HepG2 (cell line): ENCODE measurements around the gene MEF2B. TPM values are rescaled to one million over a fixed set of nuclear protein-coding genes. Genes with fewer than 3 reads are reported as not detected.

Experiments used
- BATF2 ChIP-seq: sonication (generic); formaldehyde crosslinking; IDR thresholded peaks from 2 replicates; pipeline ENCODE4 v1.8.0; 2022; ENCODE audit warnings: mild to moderate bottlenecking, missing genetic modification reagents, moderate library complexity
- CC2D1A ChIP-seq: sonication (generic); formaldehyde crosslinking; IDR thresholded peaks from 2 replicates; pipeline ENCODE4 v1.8.1; 2023; ENCODE audit warnings: mild to moderate bottlenecking, missing genetic modification reagents
- CERS6 ChIP-seq: sonication (generic); formaldehyde crosslinking; IDR thresholded peaks from 2 replicates; pipeline ENCODE4 v1.5.0; 2020; ENCODE audit warnings: missing genetic modification reagents
- EP300 ChIP-seq, 3 experiments: sonication (generic) in 1 of 3; formaldehyde crosslinking in 1 of 3; IDR thresholded peaks; 2 replicates each; pipeline versions ENCODE4 v1.5.1 to v1.6.1; 2011 to 2020; ENCODE audit warnings: low read depth in 2 of 3, low read length in 2 of 3, borderline replicate concordance in 1 of 3, improper control_type of control experiment in 1 of 3, mild to moderate bottlenecking in 1 of 3, missing genetic modification reagents in 1 of 3, moderate library complexity in 1 of 3
- GATAD1 ChIP-seq: IDR thresholded peaks from 2 replicates; pipeline ENCODE4 v1.6.1; 2016; ENCODE audit warnings: missing genetic modification reagents, missing compliant biosample characterization
- GTF2F1 ChIP-seq: fragments of 150-350 bp; IDR thresholded peaks from 2 replicates; pipeline ENCODE4 v1.6.1; 2014; ENCODE audit warnings: low read length
- KLF11 ChIP-seq: IDR thresholded peaks from 2 replicates; pipeline ENCODE4 v1.6.1; 2016; ENCODE audit warnings: missing compliant biosample characterization
- MAZ ChIP-seq, 2 experiments: sonication (generic) in 1 of 2; formaldehyde crosslinking in 1 of 2; IDR thresholded peaks; 2 replicates each; pipeline versions ENCODE4 v1.5.0 to v1.6.1; 2012 to 2020; ENCODE audit warnings: low read depth in 2 of 2, mild to moderate bottlenecking in 2 of 2, borderline replicate concordance in 1 of 2, improper control_type of control experiment in 1 of 2, low read length in 1 of 2, missing genetic modification reagents in 1 of 2, moderate library complexity in 1 of 2
- MED13 ChIP-seq: sonication (generic); formaldehyde crosslinking; IDR thresholded peaks from 2 replicates; pipeline ENCODE4 v1.5.0; 2020; ENCODE audit warnings: missing genetic modification reagents
- MLX ChIP-seq: IDR thresholded peaks from 2 replicates; pipeline ENCODE4 v1.6.1; 2016
- NFIB ChIP-seq: sonication (generic); formaldehyde crosslinking; IDR thresholded peaks from 2 replicates; pipeline ENCODE4 v1.9.0; 2021; ENCODE audit warnings: missing genetic modification reagents, mild to moderate bottlenecking, borderline replicate concordance
- PREB ChIP-seq: sonication (generic); formaldehyde crosslinking; IDR thresholded peaks from 2 replicates; pipeline ENCODE4 v1.4.0; 2020; ENCODE audit warnings: missing genetic modification reagents
- SMC3 ChIP-seq: IDR thresholded peaks from 2 replicates; pipeline ENCODE4 v1.6.1; 2011; ENCODE audit warnings: low read length, improper control_type of control experiment
- SOX6 ChIP-seq, 2 experiments: fragments of 450-650 bp in 1 of 2; sonication (generic) in 1 of 2; formaldehyde crosslinking in 1 of 2; IDR thresholded peaks; 2 replicates each; pipeline versions ENCODE4 v1.4.0 to v1.6.1; 2017 to 2020; ENCODE audit warnings: antibody characterized with exemption in 1 of 2, mild to moderate bottlenecking in 1 of 2, missing genetic modification reagents in 1 of 2
- ZBTB14 ChIP-seq: sonication (generic); formaldehyde crosslinking; IDR thresholded peaks from 2 replicates; pipeline ENCODE4 v1.4.0; 2020; ENCODE audit warnings: missing genetic modification reagents
- ZBTB2 ChIP-seq: sonication (generic); formaldehyde crosslinking; IDR thresholded peaks from 2 replicates; pipeline ENCODE4 v1.8.0; 2022; ENCODE audit warnings: low read depth, missing genetic modification reagents
- ZNF441 ChIP-seq: sonication (generic); formaldehyde crosslinking; IDR thresholded peaks from 2 replicates; pipeline ENCODE4 v1.7.0; 2021; ENCODE audit warnings: missing genetic modification reagents, borderline replicate concordance
- ZNF468 ChIP-seq: sonication (generic); formaldehyde crosslinking; IDR thresholded peaks from 2 replicates; pipeline ENCODE4 v1.8.0; 2022; ENCODE audit warnings: mild to moderate bottlenecking, moderate library complexity, missing genetic modification reagents
- ZNF576 ChIP-seq: sonication (generic); formaldehyde crosslinking; IDR thresholded peaks from 2 replicates; pipeline ENCODE4 v1.4.0; 2020; ENCODE audit warnings: mild to moderate bottlenecking, missing genetic modification reagents
- ZNF644 ChIP-seq: IDR thresholded peaks from 2 replicates; pipeline ENCODE4 v1.6.1; 2016; ENCODE audit warnings: low read depth
- ZNF691 ChIP-seq: sonication (generic); formaldehyde crosslinking; IDR thresholded peaks from 2 replicates; pipeline ENCODE4 v1.4.0; 2020; ENCODE audit warnings: missing genetic modification reagents, low read depth, mild to moderate bottlenecking, borderline replicate concordance
- polyA plus RNA-seq, 8 experiments: library from polyadenylated mRNA; depleted of rRNA in 3 of 8; stranded (reverse) in 7 of 8; unstranded in 1 of 8; fragments of >200 nt; fragmentation: Illumina TruSeq in 4 of 8; extraction: Trizol in 4 of 8; gene quantifications; 2 replicates each; pipeline versions ENCODE4 v1.2.1 to v1.2.3, GENCODE V29; 2011 to 2016; ENCODE audit warnings: low read depth in 4 of 8, missing spikeins in 1 of 8, mixed read lengths in 1 of 8; ENCODE audit not compliant: insufficient read depth in 1 of 8
- total RNA-seq, 5 experiments: library from RNA; depleted of rRNA; stranded (reverse); fragments of >200 nt; fragmentation: Illumina TruSeq; extraction: Trizol; gene quantifications; 2 replicates each; pipeline ENCODE4 v1.2.3, GENCODE V29; 2016; ENCODE audit warnings: low read depth in 1 of 5

Gene MEF2B
- total and polyA plus RNA-seq, 2 of the 13 experiments (the other 11 are each of a cell fraction or from before 2014, with no cell fraction given) = 1.2 to 1.7 TPM

- no peak for TF ChIP-seq ZNF468 (CRISPR knock-in tag)
- 0 out of 2 replicates have a peak, but pooled peaks have one; percentile 19 for TF ChIP-seq MLX (CRISPR knock-in tag)
- no peak for TF ChIP-seq ZBTB14 (CRISPR knock-in tag)
- TF ChIP-seq ZNF644 (CRISPR knock-in tag) = no peak
- TF ChIP-seq EP300 (IDR thresholded peaks at IDR 0.05; ENCODE audit: low read depth in 2 of 2, low read length in 2 of 2) = peak; percentile 28 to 80; a peak in 2 of 4 replicates
- peak; percentile 86 for TF ChIP-seq EP300 (CRISPR knock-in tag; IDR thresholded peaks at IDR 0.05; ENCODE audit: borderline replicate concordance)
- TF ChIP-seq KLF11 = no peak
- no peak for TF ChIP-seq ZNF576
- no peak for TF ChIP-seq CC2D1A (CRISPR knock-in tag)
- TF ChIP-seq ZNF441 (CRISPR knock-in tag) = no peak
- peak; percentile 48; the same call in 1 of the 2 replicates for TF ChIP-seq GATAD1
- peak; percentile 57; the same call in 1 of the 2 replicates for TF ChIP-seq MAZ (IDR thresholded peaks at IDR 0.05; ENCODE audit: borderline replicate concordance, low read depth, low read length)
- peak; percentile 86 for TF ChIP-seq MAZ (CRISPR knock-in tag; IDR thresholded peaks at IDR 0.05; ENCODE audit: low read depth)
- TF ChIP-seq NFIB (CRISPR knock-in tag) = no peak
- no peak for TF ChIP-seq MED13
- TF ChIP-seq GTF2F1 = no peak
- no peak for TF ChIP-seq ZBTB2 (CRISPR knock-in tag)
- no peak for TF ChIP-seq SMC3
- no peak for TF ChIP-seq PREB (CRISPR knock-in tag)
- TF ChIP-seq SOX6 (IDR thresholded peaks at IDR 0.05) = no peak
- peak; percentile 70 for TF ChIP-seq SOX6 (CRISPR knock-in tag; IDR thresholded peaks at IDR 0.05)
- TF ChIP-seq BATF2 = no peak
- no peak for TF ChIP-seq ZNF691
- TF ChIP-seq CERS6 (CRISPR knock-in tag) = no peak
Observed at GRCh38 chr19:19171821-19172532, 1.9 kb upstream of the MEF2B start (continued).
